HG03571 (cell line): Measurements from ENCODE around the gene FASTK.
"Not testable (repeated sequence)": the region's sequence is repeated elsewhere in the genome, so short reads cannot be mapped to it uniquely, and the experiment has no call there.

Experiments
- ATAC-seq: cut with Tn5 transposase; IDR thresholded peaks from one replicate; pipeline ENCODE4 v1.9.1; 2021; ENCODE audit not compliant: unreplicated experiment

FASTK gene

GRCh38 chr7:151053751-151054150 lies 26.9 kb downstream of the FASTK start:
- ATAC-seq: no peak

DNA sequence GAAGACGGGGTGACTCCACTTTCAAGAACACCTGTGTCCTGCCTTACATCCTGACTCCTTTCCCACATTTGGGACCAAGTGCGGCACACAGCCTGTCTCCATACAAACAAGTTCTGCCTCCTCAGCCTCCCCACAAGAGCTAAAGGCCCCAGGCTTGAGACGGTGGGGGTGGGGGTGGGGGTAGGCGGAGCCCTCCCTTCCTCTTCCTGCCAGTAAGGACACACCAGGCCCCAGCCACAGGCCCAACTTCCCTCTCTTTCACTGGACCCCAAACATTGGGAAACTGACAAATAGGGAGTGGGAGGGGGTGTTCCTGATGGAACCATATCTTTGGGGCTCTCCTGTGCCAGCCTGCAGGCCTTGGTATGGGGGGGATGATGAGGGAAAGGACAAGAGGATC lies 27.5 kb downstream of the FASTK start:
- no peak for ATAC-seq

GRCh38 chr7:151051108-151051507 lies 29.5 kb downstream of the FASTK start:
- ATAC-seq: no peak

DNA sequence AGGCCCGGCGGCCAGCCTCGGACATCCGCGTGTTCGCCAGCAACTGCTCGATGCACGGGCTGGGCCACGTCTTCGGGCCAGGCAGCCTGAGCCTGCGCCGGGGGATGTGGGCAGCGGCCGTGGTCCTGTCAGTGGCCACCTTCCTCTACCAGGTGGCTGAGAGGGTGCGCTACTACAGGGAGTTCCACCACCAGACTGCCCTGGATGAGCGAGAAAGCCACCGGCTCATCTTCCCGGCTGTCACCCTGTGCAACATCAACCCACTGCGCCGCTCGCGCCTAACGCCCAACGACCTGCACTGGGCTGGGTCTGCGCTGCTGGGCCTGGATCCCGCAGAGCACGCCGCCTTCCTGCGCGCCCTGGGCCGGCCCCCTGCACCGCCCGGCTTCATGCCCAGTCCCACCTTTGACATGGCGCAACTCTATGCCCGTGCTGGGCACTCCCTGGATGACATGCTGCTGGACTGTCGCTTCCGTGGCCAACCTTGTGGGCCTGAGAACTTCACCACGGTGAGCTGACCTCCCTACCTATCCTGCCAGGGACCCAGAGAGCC lies 31.6 kb downstream of the FASTK start:
- ATAC-seq: no peak

GRCh38 chr7:151047976-151048815 lies 32.4 kb downstream of the FASTK start, which contains the start of gene ASIC3:
Gene ASIC3 (plus strand): TSS chr7:151048531. CDS start chr7:151048886, 355 bp downstream.
- no peak for ATAC-seq

DNA sequence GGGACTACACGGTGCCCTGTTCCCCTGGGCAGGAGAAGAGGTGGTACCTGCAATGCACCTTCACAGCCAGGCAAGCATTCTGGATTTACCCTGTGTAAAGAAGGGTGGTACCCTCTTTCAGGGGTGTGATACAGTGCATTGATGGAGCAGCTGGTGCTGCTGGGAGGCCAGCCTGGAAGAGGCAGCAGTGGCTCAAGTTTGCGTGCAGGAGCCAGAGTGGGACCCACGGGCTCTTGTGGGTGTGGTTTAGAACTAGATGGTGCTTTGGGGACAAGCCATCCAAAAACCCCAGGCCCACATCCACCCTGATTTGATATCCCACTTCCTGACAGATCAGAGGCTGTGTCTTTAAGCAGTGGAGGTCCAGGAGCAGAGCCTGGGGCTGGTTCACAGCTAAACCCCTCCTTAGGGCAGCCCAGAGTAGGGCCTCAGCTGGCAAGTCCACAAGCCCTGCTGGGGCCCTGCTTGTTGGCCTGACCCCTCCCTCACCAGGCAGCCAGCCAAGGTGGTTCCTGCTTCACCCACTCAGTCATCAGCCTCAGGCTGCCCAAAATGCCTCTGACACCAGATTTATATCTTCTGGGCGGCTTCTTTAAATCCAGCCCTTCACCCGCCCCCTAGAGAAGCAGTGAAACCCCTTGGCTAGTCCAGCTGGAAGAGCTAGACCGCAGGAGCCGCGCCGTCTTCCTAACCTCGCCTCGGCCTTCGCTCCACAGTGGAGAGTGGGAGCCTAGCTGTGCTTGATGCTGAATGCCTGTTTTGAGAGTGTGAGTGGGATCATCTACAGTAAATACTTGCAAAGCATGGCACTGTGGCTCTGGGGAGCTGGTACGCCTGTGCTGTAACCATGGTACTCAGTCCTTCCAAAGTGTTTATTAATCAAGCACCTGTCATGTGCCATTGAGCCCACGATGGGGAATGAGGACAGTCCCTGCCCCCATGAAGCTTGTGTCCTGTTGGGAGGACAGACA lies 33.7 kb downstream of the FASTK start:
- ATAC-seq: no peak

- ATAC-seq: no peak
Measured at GRCh38 chr7:151045967-151046366, 34.6 kb downstream of the FASTK start.

- no peak for ATAC-seq
Measured at GRCh38 chr7:151045262-151045661, 35.3 kb downstream of the FASTK start.

GRCh38 chr7:151043959-151044358 lies 36.6 kb downstream of the FASTK start:
- ATAC-seq: no peak

DNA sequence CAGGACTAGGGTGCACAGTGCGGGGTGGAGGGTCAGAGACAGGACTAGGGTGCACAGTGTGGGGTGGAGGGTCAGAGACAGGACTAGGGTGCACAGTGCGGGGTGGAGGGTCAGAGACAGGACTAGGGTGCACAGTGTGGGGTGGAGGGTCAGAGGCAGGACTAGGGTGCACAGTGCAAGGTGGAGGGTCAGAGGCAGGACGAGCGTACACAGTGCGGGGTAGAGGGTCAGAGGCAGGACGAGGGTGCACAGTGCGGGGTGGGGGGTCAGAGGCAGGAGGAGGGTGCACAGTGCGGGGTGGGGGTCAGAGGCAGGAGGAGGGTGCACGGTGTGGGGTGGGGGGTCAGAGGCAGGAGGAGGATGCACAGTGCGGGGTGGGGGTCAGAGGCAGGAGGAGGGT lies 37.2 kb downstream of the FASTK start:
- ATAC-seq: not testable (repeated sequence)

DNA sequence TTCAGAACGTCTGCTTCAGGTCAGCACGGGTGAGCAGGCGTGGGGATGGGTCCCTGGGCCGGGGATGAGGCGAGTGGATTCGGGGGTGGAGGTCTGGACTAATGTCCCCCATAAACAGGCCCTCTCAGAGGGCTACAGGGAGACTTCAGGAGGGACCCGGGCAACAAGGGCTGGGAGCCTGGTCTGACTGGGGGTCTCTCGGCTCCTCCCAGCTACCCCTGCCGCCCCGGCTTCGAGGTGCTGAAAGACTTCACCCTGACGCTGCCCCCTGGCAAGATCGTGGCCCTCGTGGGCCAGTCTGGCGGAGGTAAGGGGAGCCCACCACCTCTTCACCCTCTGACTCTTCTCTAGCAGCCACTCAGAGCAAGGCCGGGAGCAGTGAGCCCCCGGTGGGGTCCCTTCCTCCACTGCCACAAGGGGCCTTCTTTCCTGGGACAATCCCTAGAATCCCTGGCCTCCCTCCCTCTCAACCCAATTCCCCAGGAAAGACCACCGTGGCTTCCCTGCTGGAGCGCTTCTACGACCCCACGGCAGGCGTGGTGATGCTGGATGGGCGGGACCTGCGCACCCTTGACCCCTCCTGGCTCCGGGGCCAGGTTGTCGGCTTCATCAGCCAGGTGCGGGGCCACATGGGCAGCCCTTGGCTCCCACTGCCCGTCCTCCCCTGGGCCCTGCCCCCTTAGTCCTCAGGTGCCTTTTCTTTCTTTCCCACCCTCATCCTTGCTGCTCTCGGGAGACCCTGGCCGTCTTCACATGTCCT lies 39.8 kb downstream of the FASTK start:
- no peak for ATAC-seq

DNA sequence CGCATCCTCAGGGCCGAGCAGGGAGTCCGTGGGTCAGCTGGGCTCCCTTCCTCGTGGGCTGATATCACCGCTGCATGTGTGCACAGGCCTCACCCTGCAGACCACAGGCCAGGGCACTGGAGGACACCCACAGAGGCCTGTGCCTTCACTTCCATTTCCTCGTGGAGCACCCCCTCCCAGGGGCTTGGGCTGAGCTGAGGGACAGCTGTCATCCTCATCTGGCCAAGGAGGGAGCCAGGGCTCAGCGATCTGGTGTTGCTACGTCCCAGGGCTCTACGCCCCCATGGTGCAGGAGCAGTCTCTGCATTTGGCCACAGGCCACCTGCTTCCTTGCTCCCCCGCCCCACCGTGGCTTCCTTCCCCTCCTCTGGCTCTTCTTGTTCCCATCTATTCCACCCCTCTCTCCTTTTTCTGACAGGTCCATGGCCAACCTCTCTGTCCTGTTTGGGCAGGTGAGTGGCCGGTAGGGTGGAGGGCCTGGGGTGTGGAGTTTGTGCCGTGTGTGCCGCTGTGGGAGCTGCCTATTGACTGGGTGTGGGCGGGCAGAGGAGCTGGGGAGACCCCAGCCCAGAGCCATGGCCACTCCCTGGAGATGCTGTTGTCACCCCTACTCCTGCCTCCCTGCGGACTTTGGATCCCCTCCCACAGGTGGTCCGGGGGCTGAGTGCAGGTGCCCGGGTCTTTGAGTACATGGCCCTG lies 40.6 kb downstream of the FASTK start:
- no peak for ATAC-seq

DNA sequence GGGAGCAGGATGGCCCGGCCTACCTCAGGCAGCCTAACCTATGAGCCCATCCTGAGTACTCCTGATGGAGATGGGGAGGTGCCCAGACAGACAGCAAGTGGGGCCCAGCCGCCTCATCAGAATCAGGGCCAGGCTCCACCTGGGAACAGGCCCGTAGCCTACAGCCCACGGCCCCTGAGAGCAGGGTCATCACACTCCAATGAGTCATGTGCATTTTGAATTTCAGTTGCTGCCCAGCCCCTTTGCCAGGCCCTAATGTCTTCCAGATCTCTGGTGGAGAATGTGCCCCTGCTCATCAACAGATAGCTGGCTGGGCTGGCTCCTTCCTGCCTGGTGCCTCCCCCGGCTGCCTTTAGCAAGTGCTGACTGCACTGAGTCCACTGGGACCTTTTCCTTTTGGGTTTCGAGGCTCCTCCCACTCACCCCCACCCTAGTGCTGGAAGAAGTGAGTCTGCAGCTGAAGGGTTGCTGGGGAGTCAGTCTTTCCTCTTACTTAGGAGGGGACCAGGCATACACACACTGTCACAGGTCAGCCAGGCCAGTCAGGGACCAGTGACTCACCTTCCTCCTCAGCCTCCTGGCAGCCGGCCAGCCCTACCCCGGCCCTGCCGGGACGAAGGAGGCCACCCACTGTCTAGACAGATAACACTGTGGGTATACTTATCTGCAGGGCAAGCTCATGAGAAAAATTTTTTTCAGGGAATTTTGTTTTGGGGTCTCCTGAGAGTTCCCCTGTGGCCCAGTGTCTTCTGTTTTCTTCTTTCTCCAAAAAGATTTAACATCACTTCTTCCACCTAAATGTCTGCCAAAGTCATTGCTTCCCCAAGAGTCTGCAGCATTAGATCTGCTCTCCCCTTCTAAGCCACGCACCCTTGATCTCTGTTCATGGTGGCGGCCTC lies 41.4 kb downstream of the FASTK start:
- no peak for ATAC-seq

DNA sequence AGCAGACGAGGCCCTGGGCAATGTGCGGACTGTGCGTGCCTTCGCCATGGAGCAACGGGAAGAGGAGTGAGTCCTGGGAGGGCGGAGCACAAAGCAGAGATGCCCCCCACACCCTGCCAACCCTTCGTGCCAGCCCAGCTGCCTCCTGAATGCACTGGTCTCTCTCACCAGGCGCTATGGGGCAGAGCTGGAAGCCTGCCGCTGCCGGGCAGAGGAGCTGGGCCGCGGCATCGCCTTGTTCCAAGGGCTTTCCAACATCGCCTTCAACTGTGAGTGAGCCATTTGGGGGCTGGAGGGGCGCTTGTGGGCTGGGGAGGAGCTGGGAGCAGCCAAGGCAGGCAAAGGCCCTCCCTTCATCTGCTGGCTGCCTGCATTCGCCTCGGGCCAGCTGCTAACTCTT lies 44.7 kb downstream of the FASTK start:
- no peak for ATAC-seq

DNA sequence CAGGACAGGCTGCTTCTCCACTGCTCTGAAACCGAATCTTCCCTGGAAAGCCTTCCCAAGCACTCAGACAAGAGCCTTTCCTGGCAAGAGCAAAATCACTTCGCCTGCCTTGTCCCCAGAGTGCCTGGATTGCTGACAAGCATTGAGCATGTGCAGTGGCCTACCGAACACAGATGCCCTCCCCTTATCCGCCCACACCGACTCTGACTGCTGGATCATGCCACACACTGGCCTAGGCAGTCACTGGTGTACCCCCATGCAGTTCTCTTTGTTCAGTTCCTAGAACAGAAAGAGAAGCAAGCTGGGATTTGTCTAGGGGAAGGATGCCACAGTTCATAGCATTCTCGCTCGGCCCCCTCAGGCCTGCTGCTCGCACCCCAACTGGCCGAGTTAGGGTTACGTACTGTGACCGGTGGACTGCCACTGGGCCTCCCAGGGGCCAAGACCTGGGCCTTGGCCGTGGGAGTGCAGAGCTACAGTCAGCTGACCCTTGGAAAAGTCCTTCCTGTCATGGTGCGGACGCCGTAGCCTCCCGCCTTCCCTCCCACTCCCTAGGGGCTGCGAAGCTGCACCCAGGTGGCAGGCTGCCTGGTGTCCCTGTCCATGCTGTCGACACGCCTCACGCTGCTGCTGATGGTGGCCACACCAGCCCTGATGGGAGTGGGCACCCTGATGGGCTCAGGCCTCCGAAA lies 45.4 kb downstream of the FASTK start:
- no peak for ATAC-seq

- ATAC-seq: no peak
Measured at GRCh38 chr7:151034312-151035025, 46.1 kb downstream of the FASTK start.

DNA sequence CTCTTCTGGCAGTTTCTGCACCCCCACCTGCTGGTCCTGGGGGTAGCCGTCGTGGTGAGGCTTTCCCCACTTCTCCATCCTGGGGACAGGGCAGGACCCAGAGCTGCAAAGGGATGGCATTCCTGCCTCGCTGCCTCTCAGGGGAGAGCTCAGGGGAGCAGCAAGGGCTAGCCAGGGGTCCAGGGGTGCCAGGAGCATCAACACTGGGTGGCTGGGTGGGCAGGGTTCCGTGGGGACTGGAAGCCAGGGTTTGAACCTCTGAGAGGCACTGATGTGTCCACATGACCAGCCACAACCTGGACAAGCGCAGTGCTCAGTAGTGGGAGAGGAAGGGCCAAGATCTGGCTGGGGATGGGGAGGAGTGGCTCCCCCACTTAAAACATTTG lies 46.8 kb downstream of the FASTK start:
- no peak for ATAC-seq
